GM19043 (cell line): ENCODE results near the gene STRADA.

Experiments
- ATAC-seq: cut with Tn5 transposase; IDR thresholded peaks from one replicate; pipeline ENCODE4 v1.9.1; 2021; ENCODE audit warnings: low read depth; ENCODE audit not compliant: unreplicated experiment

STRADA gene

GRCh38 chr17:63686138-63686685, 55.4 kb downstream of the STRADA start:
- ATAC-seq = no peak

DNA sequence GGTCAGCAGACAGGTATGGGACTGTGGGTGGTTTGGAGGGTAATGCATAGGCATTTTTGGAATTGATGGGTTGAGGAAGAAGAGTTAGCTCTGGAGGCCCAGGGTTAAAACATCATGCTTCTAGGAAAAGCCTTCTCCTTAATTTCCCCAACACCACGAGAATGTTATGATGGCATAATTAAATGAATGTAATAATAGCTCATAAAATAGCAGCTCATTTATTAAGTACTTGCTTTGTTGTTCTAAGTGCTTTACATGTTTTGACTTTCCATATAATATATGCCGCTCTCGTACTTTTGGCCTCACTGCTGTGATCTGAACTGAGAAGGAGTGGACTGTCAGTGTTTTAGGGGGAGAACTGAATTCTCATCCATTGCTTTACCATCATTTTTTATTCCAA, 56.0 kb downstream of the STRADA start:
- ATAC-seq = no peak

GRCh38 chr17:63685041-63685440, 56.6 kb downstream of the STRADA start:
- ATAC-seq = no peak

GRCh38 chr17:63682981-63683380, 58.6 kb downstream of the STRADA start:
- ATAC-seq = no peak

GRCh38 chr17:63682441-63682840, 59.2 kb downstream of the STRADA start:
- no peak for ATAC-seq

DNA sequence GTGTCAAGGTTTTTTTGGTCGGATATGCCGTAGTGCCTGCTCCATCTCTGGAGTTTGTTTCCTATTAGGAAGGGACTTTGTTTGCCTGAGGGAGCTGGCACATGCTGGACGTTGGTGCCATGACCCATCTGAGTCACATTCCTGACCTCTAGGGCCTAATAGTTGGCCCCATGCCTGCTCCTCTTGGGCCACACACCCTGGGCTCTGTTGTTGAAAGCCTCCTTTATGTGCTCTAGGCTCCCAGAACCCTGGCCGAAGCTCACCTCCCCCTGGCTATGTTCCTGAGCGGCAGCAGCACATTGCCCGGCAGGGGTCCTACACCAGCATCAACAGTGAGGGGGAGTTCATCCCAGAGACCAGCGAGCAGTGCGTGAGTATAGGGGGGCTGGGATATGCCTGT, 60.1 kb downstream of the STRADA start:
- ATAC-seq = no peak

- ATAC-seq = no peak
Measured at GRCh38 chr17:63680700-63681099, 60.9 kb downstream of the STRADA start.

DNA sequence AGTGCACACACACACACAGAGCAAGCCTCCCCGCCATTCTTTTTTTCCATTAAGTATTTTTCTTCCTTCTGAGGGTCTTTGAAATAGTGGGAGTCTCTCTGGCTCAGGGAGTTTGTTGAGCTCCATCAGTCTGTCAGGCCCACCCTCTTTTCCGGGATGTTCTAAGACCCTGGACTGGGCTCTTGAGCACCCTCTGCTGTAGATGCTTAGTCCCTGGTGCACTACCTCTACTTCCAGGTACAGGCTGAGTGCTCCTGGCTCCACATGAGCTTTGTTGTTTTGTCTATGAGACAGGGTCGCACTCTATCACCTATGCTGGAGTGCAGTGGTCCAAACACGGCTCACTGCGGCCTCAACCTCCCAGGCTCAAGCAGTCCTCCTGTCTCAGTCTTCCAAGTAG, 62.4 kb downstream of the STRADA start:
- ATAC-seq = no peak

DNA sequence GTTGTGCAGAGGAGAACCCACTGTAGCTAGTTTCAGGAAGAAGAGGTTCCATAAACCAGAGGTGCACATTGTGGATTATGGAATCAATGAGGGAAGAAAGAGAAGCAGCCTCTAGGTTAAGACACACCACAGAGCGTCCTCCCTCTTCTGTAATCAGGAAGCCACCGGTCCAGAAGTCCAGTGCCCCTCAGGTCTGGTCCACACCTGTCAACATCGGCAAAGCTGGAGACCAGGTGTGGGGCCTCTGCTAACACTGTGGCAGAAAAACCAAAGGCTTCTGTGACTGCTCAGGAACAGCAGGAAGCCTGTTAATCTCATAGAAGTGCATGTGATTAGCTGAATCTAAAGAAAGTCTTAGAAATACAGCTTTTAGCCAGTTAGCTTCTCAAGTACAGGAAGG, 65.0 kb downstream of the STRADA start:
- no peak for ATAC-seq

DNA sequence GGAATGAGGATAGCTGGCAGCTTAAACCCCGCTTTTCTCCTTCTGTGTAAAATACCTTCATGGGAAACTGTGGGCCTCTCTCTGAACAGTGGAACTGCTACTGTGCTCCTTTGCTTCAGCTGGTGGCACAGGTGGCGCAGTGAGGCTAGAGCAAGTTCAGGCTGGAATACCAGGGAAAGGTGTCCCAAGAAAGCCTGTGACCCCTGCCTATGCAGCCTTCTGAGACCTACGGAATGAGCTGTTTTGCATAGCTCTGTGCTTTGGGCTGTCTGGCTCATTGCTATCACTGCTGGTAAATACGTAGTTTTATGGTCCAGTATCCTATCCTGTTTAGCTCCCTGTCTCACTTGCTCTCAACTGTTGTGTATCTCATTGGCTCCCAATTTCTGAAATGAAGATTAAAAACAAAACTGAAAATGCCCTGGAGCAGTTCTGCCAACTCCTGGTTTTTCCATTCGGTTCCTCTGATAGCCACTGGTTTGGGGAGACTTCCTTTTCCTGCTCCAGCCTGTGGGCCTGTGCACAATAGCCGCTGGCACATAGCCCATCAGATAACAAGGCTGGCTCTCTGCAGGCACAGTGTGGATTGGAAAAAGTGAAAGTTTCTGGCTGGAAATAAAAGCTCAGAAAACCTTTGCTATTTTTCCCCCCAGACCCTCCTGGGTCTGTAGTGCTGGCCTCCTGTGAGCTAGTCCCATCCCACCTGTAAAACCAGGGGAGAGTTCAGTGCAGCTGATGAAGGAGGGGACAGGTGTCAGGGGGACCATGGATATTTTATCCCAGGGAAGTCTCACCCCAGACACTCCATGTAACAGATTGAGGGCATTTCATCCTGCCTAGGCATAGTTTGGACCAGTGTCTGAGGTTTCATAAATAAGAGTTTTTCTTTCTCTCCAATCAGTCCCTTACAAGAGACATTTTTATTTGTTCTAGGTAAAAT, 65.7 kb downstream of the STRADA start:
- no peak for ATAC-seq

GRCh38 chr17:63675231-63675606, 66.4 kb downstream of the STRADA start:
- ATAC-seq = no peak

DNA sequence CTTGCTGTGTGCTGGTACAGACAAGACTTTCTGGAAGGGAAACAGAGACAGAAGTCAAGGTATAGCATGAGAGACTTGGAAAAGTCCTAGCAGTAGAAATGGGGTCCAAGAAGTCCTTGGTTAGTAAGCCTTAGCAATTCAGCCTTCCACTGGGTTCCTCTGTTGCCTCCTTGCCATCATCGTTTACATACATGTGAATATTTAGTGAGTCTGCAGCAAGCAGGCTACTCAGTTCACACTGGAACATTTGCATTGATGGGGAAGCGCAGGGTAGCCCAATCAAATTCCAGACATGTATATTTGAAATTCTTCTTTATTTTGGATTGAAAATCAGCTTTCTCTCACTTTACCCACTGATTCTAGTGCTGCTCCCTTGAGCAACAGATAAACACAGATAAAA, 68.7 kb downstream of the STRADA start:
- ATAC-seq = no peak

DNA sequence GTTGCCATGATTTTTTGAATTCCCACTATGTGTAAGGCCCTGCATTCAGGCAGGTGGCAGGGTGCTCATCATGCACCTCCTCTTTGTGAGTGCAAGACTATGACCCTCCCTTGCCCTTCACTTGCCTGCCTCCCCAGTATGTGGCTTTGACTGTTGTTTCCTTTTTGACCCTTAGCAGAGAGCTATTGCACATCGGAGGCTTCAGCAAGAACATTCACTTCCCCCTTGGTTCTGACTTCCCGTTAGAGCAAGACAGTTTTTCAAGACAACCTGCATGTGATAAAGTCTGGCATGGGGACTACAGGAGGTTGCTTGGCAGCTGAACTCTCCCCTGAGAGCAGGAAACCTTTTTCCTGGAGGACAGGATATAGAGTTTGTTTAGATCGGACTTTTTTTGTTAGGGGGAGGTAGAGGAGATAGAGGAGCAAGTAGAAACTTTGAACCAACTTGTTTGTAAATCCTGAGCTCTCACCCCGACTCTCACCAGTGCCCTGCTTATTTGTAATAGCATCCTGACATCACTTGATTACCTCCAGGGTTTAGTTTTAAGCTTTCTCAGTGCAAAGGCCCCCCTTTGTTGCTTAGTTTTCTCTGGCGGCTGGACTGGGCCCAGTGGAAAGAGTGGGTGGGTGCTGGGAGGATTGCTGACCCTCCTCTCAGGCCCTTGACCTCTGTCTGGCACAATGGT, 75.9 kb downstream of the STRADA start:
- no peak for ATAC-seq

- ATAC-seq = no peak
Measured at GRCh38 chr17:63659850-63660249, 81.7 kb downstream of the STRADA start.

DNA sequence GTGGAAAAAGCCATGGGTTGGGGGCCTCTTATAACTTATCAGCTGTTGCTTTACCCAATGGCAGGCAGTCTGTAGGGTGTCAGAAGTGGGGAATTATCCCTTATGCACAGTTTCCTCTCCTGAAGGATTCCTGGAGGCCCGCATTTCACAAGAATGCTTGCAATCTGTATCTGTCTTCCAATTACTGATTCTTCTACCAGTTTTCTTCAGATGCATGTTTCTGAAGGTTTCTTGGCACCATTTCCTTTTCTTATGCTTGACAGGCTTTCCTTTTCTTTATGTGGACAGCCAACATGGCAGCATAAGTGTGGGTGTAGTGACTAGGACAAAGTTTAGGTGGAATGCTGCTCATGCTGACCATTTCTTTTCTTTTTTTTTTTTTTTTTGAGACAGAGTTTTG, 83.2 kb downstream of the STRADA start:
- ATAC-seq = no peak

DNA sequence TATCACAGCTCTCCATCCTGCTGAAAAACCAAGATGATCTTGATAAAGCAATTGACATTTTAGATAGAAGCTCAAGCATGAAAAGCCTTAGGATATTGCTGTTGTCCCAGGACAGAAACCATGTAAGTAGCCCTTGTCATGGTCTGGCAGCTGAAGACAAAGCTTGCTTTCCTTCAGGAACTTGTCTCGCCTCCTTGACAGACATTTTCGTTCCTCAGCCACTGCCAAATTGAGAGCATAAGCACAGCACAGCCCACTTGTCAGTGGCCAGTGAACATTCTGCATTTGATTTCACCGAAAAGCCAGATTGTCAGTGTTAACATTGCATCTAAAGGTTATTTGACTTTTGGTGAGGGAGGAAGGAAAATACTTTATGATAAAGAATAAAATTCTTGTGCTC, 83.8 kb downstream of the STRADA start:
- no peak for ATAC-seq

DNA sequence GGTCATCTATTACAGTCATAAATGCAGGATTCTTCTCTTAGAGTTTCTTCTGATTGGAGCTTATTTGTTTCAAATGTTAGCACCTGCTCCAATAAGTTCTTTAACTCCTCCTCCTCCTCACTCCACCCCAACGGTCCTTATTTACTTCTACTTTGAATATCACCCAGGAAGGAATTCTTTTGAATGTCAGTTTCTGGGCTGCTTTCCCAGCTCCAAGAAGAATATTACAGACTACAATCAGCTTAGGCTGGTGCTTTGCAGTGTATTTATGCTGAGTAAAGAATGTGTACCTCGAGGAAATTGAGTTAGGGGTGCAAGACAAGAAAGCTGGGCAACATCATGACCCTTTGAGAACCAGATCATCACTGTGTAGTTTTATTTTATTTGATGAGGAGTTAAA, 88.5 kb downstream of the STRADA start:
- no peak for ATAC-seq
